Left lung (tissue), 10 donors: ENCODE results near the gene TRIM9. TPM values are rescaled to one million over a fixed set of nuclear protein-coding genes. Genes with fewer than 3 reads are reported as not detected.

Source experiments
- ATAC-seq: fragments of 200-7000 bp; cut with Tn5 transposase; one replicate; pipeline ENCODE4 v1.9.1; 2020; ENCODE audit warnings: moderate library complexity
- DNase-seq, 4 donors: peaks; one replicate each; pipeline ENCODE4 v3.0.0-alpha.2; 2013 to 2020
- H3K27ac ChIP-seq, 2 donors: fragments of 200-600 bp; sonication (generic) in 1 of 2; one replicate each; pipeline versions ENCODE4 v1.5.0 to v1.8.0; 2020 to 2021
- H3K27me3 ChIP-seq, 2 donors: fragments of 200-600 bp; sonication (generic) in 1 of 2; one replicate each; pipeline versions ENCODE4 v1.5.0 to v1.8.0; 2020 to 2021
- H3K36me3 ChIP-seq, 2 donors: fragments of 200-600 bp; sonication (generic) in 1 of 2; one replicate each; pipeline versions ENCODE4 v1.5.0 to v1.8.0; 2020 to 2021
- H3K4me1 ChIP-seq, 2 donors: fragments of 200-600 bp; one replicate each; pipeline ENCODE4 v1.8.0; 2021
- H3K4me3 ChIP-seq, 2 donors: fragments of 200-600 bp; sonication (generic) in 1 of 2; one replicate each; pipeline versions ENCODE4 v1.5.0 to v1.8.0; 2020 to 2021; ENCODE audit warnings: mild to moderate bottlenecking in 1 of 2
- H3K9me3 ChIP-seq, 2 donors: fragments of 200-600 bp; sonication (generic) in 1 of 2; one replicate each; pipeline versions ENCODE4 v1.5.0 to v1.8.0; 2020 to 2021
- CTCF ChIP-seq, 2 donors: fragments of 200-600 bp; sonication (generic) in 1 of 2; IDR thresholded peaks; one replicate each; pipeline versions ENCODE4 v1.5.0 to v1.8.0; 2021; ENCODE audit warnings: antibody characterized with exemption in 2 of 2
- intact Hi-C, 2 donors: fragments of 100-400 bp; cut with DNase I; formaldehyde crosslinking; loops; one replicate each; pipeline versions ENCODE4 v1.11.2 to v1.14.2; 2022
- polyA plus RNA-seq, 6 donors: library from polyadenylated mRNA; unstranded; fragments of 120-200 nt; gene quantifications; one replicate each; pipeline ENCODE4 v1.2.1, GENCODE V29; 2013; ENCODE audit not compliant: insufficient read length in 6 of 6
- total RNA-seq, 2 donors: library from RNA; stranded (reverse); fragmentation: NEBNext Ultra II Directional; extraction: Animal tissue kit (Norgen Biotek cat#: 25700); gene quantifications; one replicate each; pipeline ENCODE4 v1.2.1, GENCODE V29; 2021
- donor health status: DM: no; HTN: yes; CAD: no.
- donor health status: DM: no; HTN: no; CAD: no.

Gene TRIM9
- total and polyA plus RNA-seq, 8 donors, result 0.47 to 1.4 (median 1.0) TPM

GRCh38 chr14:51068268-51068667, 26.6 kb downstream of the TRIM9 start:
- intact Hi-C loops, result no loop called here
- ATAC-seq (no peak), DNase-seq (no peak)
- Histone ChIP-seq H3K4me3 (no peak overlapping the region), H3K27me3 (no peaks in the 10 kb centered on the region), H3K4me1 (no peaks in the 10 kb centered on the region), H3K36me3 (no peaks in the 10 kb centered on the region), H3K9me3 (peaks cover 0 to 6% of the 10 kb centered on the region in 2 donors), H3K27ac (no peak overlapping the region)
- no peak for TF ChIP-seq CTCF (IDR thresholded peaks at IDR 0.05)

GRCh38 chr14:51067295-51067694, 27.6 kb downstream of the TRIM9 start:
- intact Hi-C loops, result no loop called here

GRCh38 chr14:51066576-51066975, 28.3 kb downstream of the TRIM9 start:
- H3K4me1 ChIP-seq, result no peaks in the 10 kb centered on the region
- no peaks in the 10 kb centered on the region for H3K27me3 ChIP-seq
- no peak overlapping the region for H3K27ac ChIP-seq
- DNase-seq (no peak), ATAC-seq (no peak)
- no peak for TF ChIP-seq CTCF (IDR thresholded peaks at IDR 0.05)
- peaks cover 0 to 12% of the 10 kb centered on the region in 2 donors for H3K9me3 ChIP-seq
- intact Hi-C loops, result no loop called here
- no peak overlapping the region for H3K4me3 ChIP-seq
- H3K36me3 ChIP-seq, result no peaks in the 10 kb centered on the region

More at GRCh38 chr14:51067295-51067694, 27.6 kb downstream of the TRIM9 start:
- TF ChIP-seq CTCF (IDR thresholded peaks at IDR 0.05), result no peak
- H3K27ac ChIP-seq, result no peak overlapping the region
- H3K4me1 ChIP-seq, result no peaks in the 10 kb centered on the region
- H3K27me3 ChIP-seq, result no peaks in the 10 kb centered on the region
- ATAC-seq, result no peak
- no peak for DNase-seq
- H3K4me3 ChIP-seq, result no peak overlapping the region
- peaks cover 0 to 12% of the 10 kb centered on the region in 2 donors for H3K9me3 ChIP-seq
- H3K36me3 ChIP-seq, result no peaks in the 10 kb centered on the region

GRCh38 chr14:51059032-51059431, 35.9 kb downstream of the TRIM9 start:
- H3K4me1 ChIP-seq, result no peaks in the 10 kb centered on the region
- H3K27me3 ChIP-seq, result no peaks in the 10 kb centered on the region
- no peak overlapping the region for H3K27ac ChIP-seq
- TF ChIP-seq CTCF (IDR thresholded peaks at IDR 0.05), result no peak
- DNase-seq (no peak), ATAC-seq (no peak)
- no peaks in the 10 kb centered on the region for H3K36me3 ChIP-seq
- intact Hi-C loops, result no loop called here
- peaks cover 0 to 6% of the 10 kb centered on the region in 2 donors for H3K9me3 ChIP-seq
- no peak overlapping the region for H3K4me3 ChIP-seq

- ATAC-seq, result no peak
- intact Hi-C loops, result no loop called here
- no peaks in the 10 kb centered on the region for H3K36me3 ChIP-seq
- no peaks in the 10 kb centered on the region for H3K4me1 ChIP-seq
- H3K9me3 ChIP-seq, result peaks cover 0 to 6% of the 10 kb centered on the region in 2 donors
- DNase-seq, result no peak
- H3K27me3 ChIP-seq, result no peaks in the 10 kb centered on the region
- no peak overlapping the region for H3K4me3 ChIP-seq
- H3K27ac ChIP-seq, result no peak overlapping the region
- TF ChIP-seq CTCF (IDR thresholded peaks at IDR 0.05), result no peak
Observed at GRCh38 chr14:51058382-51058781, 36.5 kb downstream of the TRIM9 start.
